IMR-90 (cell line): ENCODE results near the gene SGCA. TPM values are rescaled to one million over a fixed set of nuclear protein-coding genes. Genes with fewer than 3 reads are reported as not detected.

Experiments
- ATAC-seq: fragments of 200-7000 bp; cut with Tn5 transposase; 2 replicates; pipeline ENCODE4 v1.9.1; 2020; ENCODE audit warnings: low read depth, mild to moderate bottlenecking, moderate library complexity
- BruUV-seq: library from RNA; stranded (reverse); fragments of 400-500 nt; replicated peaks from 2 replicates; lab custom pipeline; 2021; lab: Mats Ljungman, UMichigan
- CTCF ChIA-PET: fragments of 300-600 bp; formaldehyde crosslinking; extraction: SDS; loops from one replicate; lab custom pipeline; 2021; ENCODE audit warnings: antibody characterized with exemption; lab: Yijun Ruan, JAX
- POLR2A ChIA-PET: fragments of 300-600 bp; sonication (Branson Sonifier 250); formaldehyde crosslinking; loops from one replicate; lab custom pipeline; 2022; ENCODE audit warnings: antibody characterized with exemption; ENCODE audit not compliant: unreplicated experiment; lab: Charles Lee
- DNase-seq: peaks from one replicate; pipeline ENCODE4 v3.0.0; 2013
- H2AFZ ChIP-seq: replicated peaks from 2 replicates; pipeline ENCODE3; 2013; ENCODE audit warnings: low read length, mild to moderate bottlenecking; ENCODE audit not compliant: poor library complexity
- H2AK5ac ChIP-seq: 2 replicates; pipeline ENCODE4 v1.6.1; 2013; ENCODE audit warnings: low read depth, low read length, inconsistent platforms
- H2AK9ac ChIP-seq: replicated peaks from 2 replicates; pipeline ENCODE3; 2013; ENCODE audit warnings: mild to moderate bottlenecking, low read depth, low read length, moderate library complexity; ENCODE audit not compliant: poor library complexity
- H2BK120ac ChIP-seq: 2 replicates; pipeline ENCODE4 v1.6.1; 2013; ENCODE audit warnings: low read depth, low read length, inconsistent platforms
- H2BK15ac ChIP-seq: 3 replicates; pipeline ENCODE4 v1.6.1; 2013; ENCODE audit warnings: low read depth, low read length, inconsistent platforms
- H2BK20ac ChIP-seq: 2 replicates; pipeline ENCODE4 v1.6.1; 2013; ENCODE audit warnings: low read depth, mild to moderate bottlenecking, inconsistent platforms, low read length, moderate library complexity
- H2BK5ac ChIP-seq: 2 replicates; pipeline ENCODE4 v1.6.1; 2013; ENCODE audit warnings: mild to moderate bottlenecking, low read depth, low read length, inconsistent platforms; ENCODE audit not compliant: poor library complexity, severe bottlenecking
- H3K14ac ChIP-seq: replicated peaks from 2 replicates; pipeline ENCODE4 v1.6.1; 2013; ENCODE audit warnings: low read depth, low read length, inconsistent platforms
- H3K18ac ChIP-seq: 2 replicates; pipeline ENCODE4 v1.6.1; 2013; ENCODE audit warnings: low read depth, low read length, control low read depth
- H3K23ac ChIP-seq: 2 replicates; pipeline ENCODE4 v1.6.1; 2013; ENCODE audit warnings: low read depth, low read length, inconsistent platforms
- H3K27ac ChIP-seq: 2 replicates; pipeline ENCODE4 v1.5.1; 2013; ENCODE audit warnings: mild to moderate bottlenecking, control low read depth, low read length; ENCODE audit not compliant: insufficient read depth
- H3K27me3 ChIP-seq: 2 replicates; pipeline ENCODE4 v1.6.1; 2013; ENCODE audit warnings: low read length; ENCODE audit not compliant: control insufficient read depth, insufficient read depth
- H3K36me3 ChIP-seq: 2 replicates; pipeline ENCODE4 v1.6.1; 2013; ENCODE audit warnings: low read length, mixed read lengths; ENCODE audit not compliant: control insufficient read depth, insufficient read depth
- H3K4ac ChIP-seq: 2 replicates; pipeline ENCODE4 v1.6.1; 2013; ENCODE audit warnings: low read depth, low read length, inconsistent platforms
- H3K4me1 ChIP-seq: 2 replicates; pipeline ENCODE4 v1.6.1; 2013; ENCODE audit warnings: low read length, mixed read lengths; ENCODE audit not compliant: control insufficient read depth, insufficient read depth
- H3K4me2 ChIP-seq: 2 replicates; pipeline ENCODE4 v1.6.1; 2013; ENCODE audit warnings: low read depth, mild to moderate bottlenecking, control low read depth, low read length, moderate library complexity
- H3K4me3 ChIP-seq: 2 replicates; pipeline ENCODE4 v1.5.1; 2013; ENCODE audit warnings: low read depth, mild to moderate bottlenecking, control low read depth, low read length, moderate library complexity; ENCODE audit not compliant: insufficient read depth
- H3K56ac ChIP-seq: 2 replicates; pipeline ENCODE4 v1.6.1; 2013; ENCODE audit warnings: low read length, inconsistent platforms; ENCODE audit not compliant: insufficient read depth; ENCODE audit errors: extremely low read depth
- H3K79me1 ChIP-seq, 2 experiments: 2 replicates each; pipeline ENCODE4 v1.6.1; 2013; ENCODE audit warnings: low read length in 2 of 2, inconsistent platforms in 1 of 2, low read depth in 1 of 2
- H3K9ac ChIP-seq: 2 replicates; pipeline ENCODE4 v1.6.1; 2013; ENCODE audit warnings: low read depth, low read length, control low read depth
- H3K9me1 ChIP-seq: 2 replicates; pipeline ENCODE4 v1.6.1; 2013; ENCODE audit warnings: low read length, inconsistent platforms; ENCODE audit not compliant: insufficient read depth
- H3K9me3 ChIP-seq: 2 replicates; pipeline ENCODE4 v1.6.1; 2013; ENCODE audit warnings: low read length; ENCODE audit not compliant: control insufficient read depth, insufficient read depth
- H4K20me1 ChIP-seq: 2 replicates; pipeline ENCODE4 v1.6.1; 2013; ENCODE audit warnings: low read length, inconsistent platforms; ENCODE audit not compliant: insufficient read depth
- H4K5ac ChIP-seq: 2 replicates; pipeline ENCODE4 v1.6.1; 2013; ENCODE audit warnings: mild to moderate bottlenecking, low read depth, low read length, control low read depth
- H4K8ac ChIP-seq, 2 experiments: 2 replicates each; pipeline ENCODE4 v1.6.1; 2013; ENCODE audit warnings: low read depth in 2 of 2, low read length in 2 of 2, control low read depth in 1 of 2, inconsistent platforms in 1 of 2
- H4K91ac ChIP-seq: 2 replicates; pipeline ENCODE4 v1.6.1; 2013; ENCODE audit warnings: low read depth, low read length, inconsistent platforms; ENCODE audit not compliant: insufficient read depth
- BHLHE40 ChIP-seq: fragments of 150-350 bp; IDR thresholded peaks from 2 replicates; pipeline ENCODE4 v1.6.1; 2016; ENCODE audit warnings: mild to moderate bottlenecking, low read depth, low read length
- CEBPB ChIP-seq: IDR thresholded peaks from 2 replicates; pipeline ENCODE4 v1.6.1; 2012; ENCODE audit warnings: low read depth, low read length, improper control_type of control experiment
- CHD1 ChIP-seq: IDR thresholded peaks from 2 replicates; pipeline ENCODE4 v1.6.1; 2012; ENCODE audit warnings: low read depth, low read length, improper control_type of control experiment
- CTCF ChIP-seq: conservative IDR thresholded peaks from 2 replicates; pipeline ENCODE4 v1.5.1; 2012; ENCODE audit warnings: mild to moderate bottlenecking, low read depth, low read length, improper control_type of control experiment
- ELK1 ChIP-seq: fragments of 150-350 bp; IDR thresholded peaks from 2 replicates; pipeline ENCODE4 v1.6.1; 2016; ENCODE audit warnings: low read depth, mild to moderate bottlenecking, low read length, moderate library complexity, borderline replicate concordance
- FOS ChIP-seq: fragments of 150-350 bp; IDR thresholded peaks from 2 replicates; pipeline ENCODE4 v1.6.1; 2016; ENCODE audit warnings: low read depth, low read length
- MAFK ChIP-seq: IDR thresholded peaks from 2 replicates; pipeline ENCODE4 v1.6.1; 2012; ENCODE audit warnings: low read depth, low read length, improper control_type of control experiment
- MAZ ChIP-seq: IDR thresholded peaks from 2 replicates; pipeline ENCODE4 v1.6.1; 2012; ENCODE audit warnings: low read depth, mild to moderate bottlenecking, low read length, improper control_type of control experiment, moderate library complexity, borderline replicate concordance
- MXI1 ChIP-seq: IDR thresholded peaks from 2 replicates; pipeline ENCODE4 v1.6.1; 2012; ENCODE audit warnings: low read depth, mild to moderate bottlenecking, low read length, moderate library complexity, borderline replicate concordance
- NFE2L2 ChIP-seq: fragments of 150-350 bp; IDR thresholded peaks from 2 replicates; pipeline ENCODE4 v1.6.1; 2016; ENCODE audit warnings: low read depth, mild to moderate bottlenecking, low read length
- POLR2A ChIP-seq: IDR thresholded peaks from 2 replicates; pipeline ENCODE4 v1.6.1; 2012; ENCODE audit warnings: mild to moderate bottlenecking, low read depth, low read length
- RAD21 ChIP-seq: IDR thresholded peaks from 2 replicates; pipeline ENCODE4 v1.6.1; 2012; ENCODE audit warnings: low read length, improper control_type of control experiment
- RCOR1 ChIP-seq: IDR thresholded peaks from 2 replicates; pipeline ENCODE4 v1.6.1; 2012; ENCODE audit warnings: mild to moderate bottlenecking, low read length, improper control_type of control experiment; ENCODE audit not compliant: insufficient replicate concordance
- RFX5 ChIP-seq: IDR thresholded peaks from 2 replicates; pipeline ENCODE4 v1.8.0; 2012; ENCODE audit warnings: low read depth, mild to moderate bottlenecking, low read length, moderate library complexity
- SMC3 ChIP-seq: fragments of 150-350 bp; IDR thresholded peaks from 2 replicates; pipeline ENCODE4 v1.6.1; 2016; ENCODE audit warnings: low read depth, mild to moderate bottlenecking, antibody characterized with exemption, low read length, moderate library complexity
- WGBS, 2 experiments: methylation state at CpG; one replicate each; pipeline versions ENCODE4 v1.1.5 to v1.1.7; 2013; ENCODE audit warnings: missing lambda C conversion rate in 2 of 2; ENCODE audit not compliant: insufficient read length in 1 of 2; ENCODE audit errors: extremely low coverage in 2 of 2; 5-methylcytosine and 5-hydroxymethylcytosine counted together
- dilution Hi-C: fragments of 300-500 bp; cut with HindIII; formaldehyde crosslinking; loops from one replicate; pipeline ENCODE4 v1.14.3; 2018; ENCODE audit warnings: low sequenced_read_pairs; ENCODE audit not compliant: unreplicated experiment
- in situ Hi-C: fragments of 300-500 bp; cut with MboI; formaldehyde crosslinking; loops from 3 replicates; pipeline ENCODE4 v1.14.3; 2019; ENCODE audit warnings: low sequenced_read_pairs, inconsistent platforms, mixed read lengths
- intact Hi-C: fragments of 100-400 bp; cut with micrococcal nuclease; formaldehyde crosslinking; loops from 2 replicates; pipeline ENCODE4 v1.10.0; 2022
- polyA plus RNA-seq, 3 experiments: library from polyadenylated mRNA; depleted of rRNA; stranded (reverse); fragments of >200 nt; gene quantifications; 2 replicates each; pipeline ENCODE4 v1.2.3, GENCODE V29; 2012; ENCODE audit warnings: low replicate concordance in 1 of 3
- total RNA-seq: library from RNA; depleted of rRNA; stranded (reverse); fragments of >200 nt; gene quantifications from 2 replicates; pipeline ENCODE4 v1.2.3, GENCODE V29; 2012

The SGCA gene
- total and polyA plus RNA-seq, 2 of the 4 experiments (the other 2 are of a cell fraction): 0.19 TPM; not detected in 1

- Histone ChIP-seq H2BK20ac (peak within 1 kb of the TSS; percentile 75), H2BK5ac (peak within 1 kb of the TSS; percentile 97), H3K56ac (peak within 1 kb of the TSS; percentile 92), H3K9me1 (peaks cover 10% of the 10 kb centered on the region), H2BK15ac (peak within 1 kb of the TSS; percentile 90; the same call in 1 of the 3 replicates), H4K5ac (peak within 1 kb of the TSS; percentile 41), H3K4me1 (peaks cover 48% of the 10 kb centered on the region), H2AK9ac (peak within 1 kb of the TSS; percentile 84), H4K91ac (peak within 1 kb of the TSS; percentile 94), H3K27ac (peak within 1 kb of the TSS; percentile 99), H3K9me3 (no peaks in the 10 kb centered on the region), H3K9ac (peak within 1 kb of the TSS; percentile 98), H4K8ac (peak within 1 kb of the TSS; percentile 44 to 85), H3K36me3 (peaks cover 34% of the 10 kb centered on the region), H3K23ac (peak within 1 kb of the TSS; percentile 98), H2BK120ac (peak within 1 kb of the TSS; percentile 99), H2AFZ (peak within 1 kb of the TSS; percentile 68), H3K14ac (peak within 1 kb of the TSS; percentile 99), H3K4me2 (peak within 1 kb of the TSS; percentile 71), H3K27me3 (no peaks in the 10 kb centered on the region), H3K18ac (peak within 1 kb of the TSS; percentile 86), H4K20me1 (peaks cover 48% of the 10 kb centered on the region), H2AK5ac (peak within 1 kb of the TSS; percentile 73), H3K4ac (peak within 1 kb of the TSS; percentile 99), H3K79me1 (peaks cover 24 to 64% of the 10 kb centered on the region in 2 experiments; a peak in 3 of 4 replicates), H3K4me3 (peak within 1 kb of the TSS; percentile 80)
- dilution Hi-C loops (no loop called here), intact Hi-C loops (no loop called here), in situ Hi-C loops (no loop called here)
- no TSS peak for BruUV-seq
- ATAC-seq (peak; percentile 40), DNase-seq (peak; percentile 90)
- 0% methylated on average over 4 of the region's 34 CpGs; no CpG with 5 or more reads in 1 of the 2 experiments for WGBS, 2 experiments
- ChIA-PET POLR2A (interaction anchor here (0.6 to 8.6 kb wide), 23 partner anchors 10 to 163 kb away, joined by 3 to 159 read pairs (median 7); partner anchors contain the start of gene TMEM92), CTCF (interaction anchor here (1.0 to 1.6 kb wide), 2 partner anchors 23 to 66 kb away, joined by 4 to 6 read pairs; no protein-coding TSS in a partner anchor)
- TF ChIP-seq CTCF: no peak
- peak; percentile 100 for TF ChIP-seq POLR2A
- peak; percentile 51; the same call in 1 of the 2 replicates for TF ChIP-seq NFE2L2
- TF ChIP-seq RFX5: no peak
- TF ChIP-seq CHD1: peak; percentile 52; the same call in 1 of the 2 replicates
- no peak for TF ChIP-seq ELK1
- TF ChIP-seq RCOR1: no peak
- TF ChIP-seq FOS: no peak
- peak; percentile 40; the same call in 1 of the 2 replicates for TF ChIP-seq SMC3
- TF ChIP-seq BHLHE40: 0 out of 2 replicates have a peak, but pooled peaks have one; percentile 33
- no peak for TF ChIP-seq CEBPB
- no peak for TF ChIP-seq MAFK
- peak; percentile 95 for TF ChIP-seq MAZ
- TF ChIP-seq MXI1: peak; percentile 72; the same call in 1 of the 2 replicates
- TF ChIP-seq RAD21: peak; percentile 48
These were observed 35.6 kb downstream of the SGCA start, which contains the start of gene COL1A1 for GRCh38 chr17:50201276-50201854. Gene COL1A1, minus strand, starts transcription at chr17:50201631. Its CDS starts 118 bp downstream, at chr17:50201513.
